Activated CD8-positive, alpha-beta memory T cell treated with anti-CD3 and anti-CD28 coated beads for 24 hours (primary cell): ENCODE measurements around the gene UACA.
"Not testable (repeated sequence)": the region's sequence is repeated elsewhere in the genome, so short reads cannot be mapped to it uniquely, and the experiment has no call there.

Source experiments
- DNase-seq: peaks from one replicate; pipeline ENCODE4 v3.0.0-alpha.2; 2020

The UACA gene

GRCh38 chr15:70707686-70708300, 55.6 kb downstream of the UACA start:
- DNase-seq, result no peak

- DNase-seq, result no peak
Observed at GRCh38 chr15:70704731-70705130, 58.6 kb downstream of the UACA start.

- no peak for DNase-seq
Observed at GRCh38 chr15:70704166-70704565, 59.2 kb downstream of the UACA start.

GRCh38 chr15:70703096-70703878, 60.1 kb downstream of the UACA start:
- DNase-seq, result no peak

GRCh38 chr15:70702584-70702983, 60.8 kb downstream of the UACA start:
- no peak for DNase-seq

GRCh38 chr15:70701891-70702568, 61.3 kb downstream of the UACA start:
- DNase-seq, result no peak

GRCh38 chr15:70701171-70701570, 62.2 kb downstream of the UACA start:
- DNase-seq, result no peak

GRCh38 chr15:70699890-70700289, 63.5 kb downstream of the UACA start:
- no peak for DNase-seq

DNA sequence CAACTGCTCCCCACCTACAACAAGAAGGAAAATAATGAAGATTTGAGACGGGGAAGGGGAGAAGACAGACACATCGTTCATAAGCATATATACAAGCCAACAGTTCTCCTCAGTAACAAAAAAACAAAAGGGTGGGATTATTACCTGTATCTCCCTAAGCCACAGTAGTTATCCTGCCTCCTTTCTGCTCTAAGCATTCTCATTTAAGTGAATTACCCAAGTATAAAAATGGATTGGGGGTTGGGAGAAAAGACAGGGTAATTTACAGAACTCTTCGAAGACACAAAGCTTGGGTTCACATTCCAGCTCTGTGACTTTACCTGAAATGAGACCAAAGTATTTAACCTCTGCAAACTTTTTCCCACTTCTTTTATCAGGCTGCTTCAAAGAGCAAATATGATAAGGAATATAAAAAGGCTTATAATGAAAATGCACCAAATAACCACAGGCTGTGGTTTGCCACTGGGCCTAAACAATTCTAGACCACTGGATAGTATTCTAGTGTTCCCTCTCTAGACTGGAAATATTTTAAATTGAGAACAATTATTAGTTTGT, 64.4 kb downstream of the UACA start:
- DNase-seq, result no peak

DNA sequence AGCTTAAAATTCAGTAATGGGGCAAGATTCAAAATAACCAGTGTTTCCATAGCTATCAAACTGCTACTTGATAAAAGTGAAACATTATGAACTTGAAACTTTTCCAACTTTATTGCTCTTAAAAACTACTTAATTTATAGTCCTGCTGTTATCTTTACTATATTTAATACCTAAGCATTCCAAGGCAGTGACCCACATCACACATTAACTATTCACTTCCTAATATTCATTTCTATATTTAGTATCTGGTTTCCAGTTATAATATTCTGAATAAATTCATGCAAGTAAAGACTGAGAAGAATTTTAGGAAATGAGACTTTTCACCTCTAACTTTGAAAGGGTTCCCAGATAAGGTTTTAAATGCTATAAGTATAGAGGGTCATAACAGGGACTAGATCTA, 64.9 kb downstream of the UACA start:
- DNase-seq, result no peak

GRCh38 chr15:70690491-70691276, 72.7 kb downstream of the UACA start:
- no peak for DNase-seq

DNA sequence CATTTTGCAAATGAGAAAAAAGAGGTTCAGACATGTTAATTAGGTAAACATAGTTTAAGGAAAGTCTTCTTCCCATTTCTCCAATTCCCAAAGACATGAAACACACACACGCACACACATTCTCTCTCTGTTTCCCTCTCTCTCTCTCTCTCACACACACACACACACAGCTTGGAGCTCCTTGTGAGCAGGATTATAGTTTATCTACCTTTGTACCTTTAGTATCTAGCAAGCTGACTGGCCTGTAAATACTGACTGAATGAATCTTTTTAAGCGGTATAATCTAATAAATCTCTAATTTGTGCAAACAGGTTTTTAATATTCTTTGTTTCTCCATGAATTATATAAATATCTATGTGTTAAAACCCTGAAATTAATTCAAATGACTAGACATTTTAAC, 73.3 kb downstream of the UACA start:
- no peak for DNase-seq

- DNase-seq, result no peak
Observed at GRCh38 chr15:70687482-70687881, 75.9 kb downstream of the UACA start.

DNA sequence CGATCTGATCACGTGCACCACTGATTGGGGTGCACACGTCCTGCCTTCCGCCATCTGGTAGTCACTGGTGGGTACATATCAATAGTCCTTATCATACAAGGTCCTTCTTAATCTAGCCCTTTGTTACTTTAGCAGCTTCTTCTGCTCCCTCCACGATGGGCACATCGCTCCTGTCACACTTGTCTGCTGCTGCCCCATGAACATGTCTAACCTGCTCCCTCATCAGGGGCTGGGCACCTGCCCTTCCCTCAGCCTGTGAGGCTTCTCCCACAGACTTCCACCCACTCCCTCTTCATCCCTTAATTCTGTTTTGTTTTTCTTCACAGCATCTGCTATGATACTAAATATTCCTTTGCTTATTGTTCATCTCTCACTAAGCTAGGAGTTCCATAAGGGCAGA, 82.5 kb downstream of the UACA start:
- no peak for DNase-seq

GRCh38 chr15:70679919-70680231, 83.5 kb downstream of the UACA start:
- no peak for DNase-seq

- DNase-seq, result no peak
Observed at GRCh38 chr15:70672081-70672480, 91.3 kb downstream of the UACA start.

DNA sequence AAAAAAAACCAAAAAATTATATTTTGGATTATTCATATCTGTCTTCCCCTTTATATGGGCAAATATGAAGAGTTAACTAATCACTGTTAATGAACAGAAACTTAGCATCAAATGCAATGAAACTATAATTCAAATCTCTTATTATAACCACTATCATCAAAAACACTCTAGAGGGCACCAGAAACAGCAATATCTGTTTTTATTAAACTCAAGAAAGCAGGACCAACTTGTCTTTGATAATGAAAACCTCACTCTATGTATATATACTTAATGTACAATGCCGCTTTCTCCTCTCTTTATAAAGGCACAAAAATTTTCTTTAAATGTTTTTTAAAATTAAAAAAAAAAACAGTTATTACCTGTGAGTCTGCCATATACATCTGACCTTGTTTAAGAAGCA, 92.7 kb downstream of the UACA start:
- DNase-seq, result no peak

DNA sequence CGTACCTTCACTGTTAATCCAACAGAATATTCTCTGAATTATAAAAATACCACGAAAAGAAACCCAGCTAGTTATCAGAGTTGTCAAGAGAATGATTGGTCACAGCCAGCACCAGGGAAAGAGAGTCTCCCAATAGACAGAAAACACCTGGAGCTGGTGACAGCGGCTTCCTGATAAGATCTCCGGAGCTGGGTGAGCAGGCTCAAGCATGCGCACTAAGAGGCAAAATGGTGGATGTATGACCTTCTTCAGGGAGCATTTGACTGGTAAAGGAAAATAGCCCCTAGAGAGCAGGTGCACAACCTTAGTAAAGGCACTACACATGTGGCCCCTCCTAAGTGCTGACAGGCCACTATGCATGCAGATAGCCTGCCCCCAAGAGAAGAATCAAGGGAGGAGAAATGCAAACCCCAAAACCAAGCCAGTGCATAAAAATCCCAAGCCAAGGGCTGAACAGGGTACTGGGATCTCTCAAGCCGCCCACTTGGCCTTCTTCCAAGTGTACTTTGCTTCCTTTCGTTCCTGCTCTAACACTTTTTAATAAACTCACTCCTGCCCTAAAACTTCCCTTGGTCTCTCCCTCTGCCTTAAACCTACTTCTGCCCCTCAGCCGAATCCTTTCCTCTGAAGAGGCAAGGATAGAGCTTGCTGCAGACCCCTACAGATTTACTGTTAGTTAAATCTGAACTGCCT, 93.2 kb downstream of the UACA start:
- no peak for DNase-seq

DNA sequence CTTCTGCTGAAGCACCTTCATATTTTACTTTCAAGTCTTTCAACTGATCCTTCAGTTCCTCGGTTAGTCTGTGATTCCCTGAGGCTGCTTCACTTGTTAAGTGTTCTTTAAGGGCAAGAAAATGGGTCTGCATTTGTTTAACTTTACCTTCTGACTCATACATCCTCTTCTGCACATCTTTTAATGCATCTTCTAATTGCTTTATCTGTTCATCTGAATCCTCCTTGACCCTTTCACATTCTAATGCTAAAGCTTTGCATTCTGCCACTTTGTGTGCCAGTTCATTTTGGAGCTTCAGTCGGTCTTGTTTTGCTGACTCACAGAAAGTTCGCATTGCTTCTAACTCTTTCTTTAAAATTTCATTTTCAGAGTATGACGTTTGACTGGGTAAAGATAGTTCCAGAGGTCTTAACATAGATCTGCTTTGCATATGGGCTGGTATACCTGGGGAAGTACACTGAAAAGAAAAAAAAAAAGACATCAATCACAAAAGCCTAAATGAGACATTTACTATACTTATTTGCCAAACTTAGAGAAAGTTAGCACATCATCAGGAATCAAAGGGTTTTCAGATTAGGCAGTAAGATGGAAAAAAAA, 94.3 kb downstream of the UACA start:
- no peak for DNase-seq

- DNase-seq, result no peak
Observed at GRCh38 chr15:70665599-70665998, 97.8 kb downstream of the UACA start.

GRCh38 chr15:70664494-70664893, 98.9 kb downstream of the UACA start:
- DNase-seq, result no peak

DNA sequence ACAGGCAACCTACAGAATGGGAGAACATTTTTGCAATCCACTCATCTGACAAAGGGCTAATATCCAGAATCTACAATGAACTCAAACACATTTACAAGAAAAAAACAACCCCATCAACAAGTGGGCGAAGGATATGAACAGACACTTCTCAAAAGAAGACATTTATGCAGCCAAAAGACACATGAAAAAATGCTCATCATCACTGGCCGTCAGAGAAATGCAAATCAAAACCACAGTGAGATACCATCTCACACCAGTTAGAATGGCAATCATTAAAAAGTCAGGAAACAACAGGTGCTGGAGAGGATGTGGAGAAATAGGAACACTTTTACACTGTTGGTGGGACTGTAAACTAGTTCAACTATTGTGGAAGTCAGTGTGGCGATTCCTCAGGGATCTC, 100.3 kb downstream of the UACA start:
- DNase-seq, result not testable (repeated sequence)
